HPDE6-E6E7 (cell line): ENCODE measurements around the gene GP1BB.

Experiments
- DNase-seq: peaks from one replicate; pipeline ENCODE4 v3.0.0; 2011; ENCODE audit warnings: missing footprints; ENCODE audit errors: extremely low spot score

The GP1BB gene

GRCh38 chr22:19766511-19767426, 43.4 kb downstream of the GP1BB start:
- DNase-seq = no peak

GRCh38 chr22:19767427-19768341, 44.3 kb downstream of the GP1BB start:
- no peak for DNase-seq

- no peak for DNase-seq
These were observed 46.0 kb downstream of the GP1BB start for GRCh38 chr22:19769393-19769715.

- DNase-seq = no peak
These were observed 47.2 kb downstream of the GP1BB start for GRCh38 chr22:19770349-19771220.

- no peak for DNase-seq
These were observed 49.0 kb downstream of the GP1BB start for GRCh38 chr22:19772422-19772672.

GRCh38 chr22:19772673-19773469, 49.5 kb downstream of the GP1BB start:
- DNase-seq = no peak

- no peak for DNase-seq
These were observed 50.2 kb downstream of the GP1BB start for GRCh38 chr22:19773470-19774040.
